Ectodermal cell (in vitro differentiated cells): Measurements from ENCODE around the gene GALNT7. TPM values are rescaled to one million over a fixed set of nuclear protein-coding genes. Genes with fewer than 3 reads are reported as not detected.
A peak's percentile ranks its signal among the peaks of the same experiment; 100 is the strongest.
"Not testable (repeated sequence)": the region's sequence is repeated elsewhere in the genome, so short reads cannot be mapped to it uniquely, and the experiment has no call there.

ENCODE experiments used
- H3K27ac ChIP-seq: 2 replicates; pipeline ENCODE4 v1.7.0; 2013; ENCODE audit warnings: mild to moderate bottlenecking, low read depth, low read length; ENCODE audit not compliant: insufficient read depth, poor library complexity, severe bottlenecking
- H3K27me3 ChIP-seq: 2 replicates; pipeline ENCODE4 v1.7.0; 2013; ENCODE audit warnings: mild to moderate bottlenecking, low read length; ENCODE audit not compliant: insufficient read depth, control insufficient read depth, poor library complexity, severe bottlenecking
- H3K36me3 ChIP-seq: one replicate; pipeline ENCODE4 v1.7.0; 2013; ENCODE audit warnings: low read length; ENCODE audit not compliant: control insufficient read depth, insufficient read depth
- H3K4me1 ChIP-seq: one replicate; pipeline ENCODE4 v1.7.0; 2013; ENCODE audit warnings: low read length; ENCODE audit not compliant: control insufficient read depth, insufficient read depth
- H3K4me3 ChIP-seq: 2 replicates; pipeline ENCODE4 v1.7.0; 2013; ENCODE audit warnings: low read depth, low read length, control low read depth; ENCODE audit not compliant: insufficient read depth
- H3K9me3 ChIP-seq: 2 replicates; pipeline ENCODE4 v1.7.0; 2013; ENCODE audit warnings: mild to moderate bottlenecking, low read length, moderate library complexity; ENCODE audit not compliant: control insufficient read depth
- WGBS, 2 experiments: methylation state at CpG; one replicate each; pipeline ENCODE4 v1.1.7; 2013; ENCODE audit warnings: missing lambda C conversion rate in 2 of 2; 5-methylcytosine and 5-hydroxymethylcytosine counted together
- polyA plus RNA-seq, 4 experiments: library from polyadenylated mRNA; stranded (reverse); fragments of 50-300 nt; gene quantifications; one replicate each; pipeline ENCODE4 v1.2.3, GENCODE V29; 2013

GALNT7 gene, protein sequence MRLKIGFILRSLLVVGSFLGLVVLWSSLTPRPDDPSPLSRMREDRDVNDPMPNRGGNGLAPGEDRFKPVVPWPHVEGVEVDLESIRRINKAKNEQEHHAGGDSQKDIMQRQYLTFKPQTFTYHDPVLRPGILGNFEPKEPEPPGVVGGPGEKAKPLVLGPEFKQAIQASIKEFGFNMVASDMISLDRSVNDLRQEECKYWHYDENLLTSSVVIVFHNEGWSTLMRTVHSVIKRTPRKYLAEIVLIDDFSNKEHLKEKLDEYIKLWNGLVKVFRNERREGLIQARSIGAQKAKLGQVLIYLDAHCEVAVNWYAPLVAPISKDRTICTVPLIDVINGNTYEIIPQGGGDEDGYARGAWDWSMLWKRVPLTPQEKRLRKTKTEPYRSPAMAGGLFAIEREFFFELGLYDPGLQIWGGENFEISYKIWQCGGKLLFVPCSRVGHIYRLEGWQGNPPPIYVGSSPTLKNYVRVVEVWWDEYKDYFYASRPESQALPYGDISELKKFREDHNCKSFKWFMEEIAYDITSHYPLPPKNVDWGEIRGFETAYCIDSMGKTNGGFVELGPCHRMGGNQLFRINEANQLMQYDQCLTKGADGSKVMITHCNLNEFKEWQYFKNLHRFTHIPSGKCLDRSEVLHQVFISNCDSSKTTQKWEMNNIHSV
- polyA plus RNA-seq (2013, experiment 1 of 4), result 34.8 TPM
- 39.3 TPM for polyA plus RNA-seq (2013, experiment 2 of 4)
- 30.6 TPM for polyA plus RNA-seq (2013, experiment 3 of 4)
- polyA plus RNA-seq (2013, experiment 4 of 4), result 32.6 TPM

DNA sequence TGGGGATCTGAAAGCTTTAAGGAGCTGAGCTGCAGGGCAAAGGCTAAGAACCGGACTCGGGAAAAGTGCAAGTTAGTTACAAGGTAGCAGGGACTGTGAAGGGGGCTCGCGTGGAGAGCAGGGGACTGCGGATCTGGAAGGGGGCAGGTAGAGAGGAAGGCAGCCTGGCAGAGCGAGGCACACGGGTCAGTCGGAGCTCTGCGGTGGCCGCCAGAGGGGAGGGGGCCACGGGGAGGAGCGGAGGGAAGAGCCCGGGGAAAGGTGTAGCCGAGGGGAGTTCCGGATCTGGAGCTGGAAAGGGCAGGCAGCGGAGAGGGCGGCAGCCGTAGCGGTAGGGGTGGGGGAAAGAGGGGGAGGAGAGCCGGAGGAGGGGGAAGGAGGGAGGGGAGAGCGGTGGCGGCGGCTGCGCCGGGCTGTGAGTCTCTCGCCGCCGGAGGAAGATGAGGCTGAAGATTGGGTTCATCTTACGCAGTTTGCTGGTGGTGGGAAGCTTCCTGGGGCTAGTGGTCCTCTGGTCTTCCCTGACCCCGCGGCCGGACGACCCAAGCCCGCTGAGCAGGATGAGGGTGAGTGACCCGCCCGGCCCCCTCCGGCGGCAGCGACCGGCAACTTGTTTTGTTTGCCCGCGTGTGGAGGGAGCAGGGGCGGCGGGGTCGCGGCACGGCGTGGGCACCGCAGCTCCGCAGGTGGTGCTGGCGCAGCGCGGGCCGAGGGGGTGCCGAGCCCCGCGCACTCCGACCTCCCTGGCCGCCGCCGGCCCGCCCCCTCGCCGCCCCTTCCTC is at the start of gene GALNT7:
GALNT7 (plus strand) TSS at position 416 of the 782 bp plus-strand sequence; CDS start at position 441, 25 bp downstream.
- no peaks in the 10 kb centered on the region for H3K36me3 ChIP-seq
- no peaks in the 10 kb centered on the region for H3K9me3 ChIP-seq
- peak within 1 kb of the TSS; percentile 88 for H3K27ac ChIP-seq
- H3K4me3 ChIP-seq, result peak within 1 kb of the TSS; percentile 53
- no peaks in the 10 kb centered on the region for H3K27me3 ChIP-seq
- peaks cover 24% of the 10 kb centered on the region for H3K4me1 ChIP-seq
- 1% methylated on average over 64 of the region's 64 CpGs for WGBS, 2 experiments

DNA sequence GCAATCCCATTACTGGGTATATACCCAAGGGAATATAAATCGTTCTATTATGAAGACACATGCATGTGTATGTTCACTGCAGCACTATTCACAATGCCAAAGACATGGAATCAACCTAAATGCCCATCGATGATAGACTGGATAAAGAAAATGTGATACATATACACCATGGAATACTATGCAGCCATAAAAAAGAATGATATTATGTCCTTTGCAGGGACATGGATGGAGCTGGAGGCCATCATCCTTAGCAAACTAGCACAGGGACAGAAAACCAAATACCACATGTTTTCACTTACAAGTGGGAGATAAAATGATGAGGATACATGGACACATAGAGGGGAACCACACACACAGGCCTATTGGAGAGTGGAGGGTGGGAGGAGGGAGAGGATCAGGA is 49.8 kb upstream of the GALNT7 start:
- H3K4me1 ChIP-seq, H3K4me3 ChIP-seq, H3K36me3 ChIP-seq, H3K9me3 ChIP-seq, H3K27ac ChIP-seq, H3K27me3 ChIP-seq: not testable (repeated sequence)
- WGBS, 2 experiments, result 100% methylated on average over 1 of the region's 2 CpGs

DNA sequence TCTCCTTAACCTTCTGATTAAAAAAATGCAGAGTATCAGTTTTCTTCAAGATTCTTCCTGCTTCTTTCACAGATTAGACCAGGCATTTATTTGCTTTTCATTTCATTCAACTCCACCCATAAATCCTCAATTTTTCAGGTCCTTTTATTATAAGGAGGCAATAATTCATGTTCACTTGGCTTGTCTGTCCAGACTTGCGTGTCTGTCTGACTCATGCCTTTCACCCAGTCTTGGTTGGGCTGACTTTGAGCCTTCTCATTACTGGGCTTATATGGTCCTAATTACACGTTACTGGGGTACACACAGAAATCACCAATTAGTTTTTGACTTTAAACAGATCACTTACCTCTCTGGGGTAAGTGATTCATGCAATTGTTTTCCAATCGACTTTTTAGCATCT is 48.8 kb upstream of the GALNT7 start:
- Histone ChIP-seq H3K4me3 (no peak overlapping the region), H3K27ac (no peak overlapping the region), H3K36me3 (no peaks in the 10 kb centered on the region), H3K27me3 (no peaks in the 10 kb centered on the region), H3K4me1 (no peaks in the 10 kb centered on the region), H3K9me3 (no peaks in the 10 kb centered on the region)
- 88 to 98% methylated on average over 3 of the region's 3 CpGs for WGBS, 2 experiments

DNA sequence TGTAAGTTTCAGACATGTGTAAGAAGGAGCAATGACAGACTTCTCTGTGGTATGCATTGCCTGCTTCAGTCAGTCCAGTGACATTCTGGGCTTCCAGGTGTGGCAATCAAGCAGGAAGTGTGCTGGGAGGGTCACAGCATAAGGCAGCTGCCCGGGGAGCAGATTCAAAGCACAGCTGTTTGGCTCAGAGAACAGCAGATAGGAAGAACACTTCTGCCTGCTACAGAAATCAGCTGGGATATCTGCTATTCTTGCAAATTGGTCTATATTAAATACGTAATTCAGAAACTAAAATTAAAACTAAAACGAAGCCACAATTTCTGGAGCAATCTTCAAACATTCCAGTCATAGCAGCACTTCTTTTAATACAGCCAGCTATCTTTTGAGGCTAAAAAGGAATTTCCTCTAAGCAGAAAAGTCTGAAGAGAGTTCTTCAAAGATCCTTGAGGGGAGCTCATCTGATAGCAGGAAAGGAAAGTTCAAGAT is 47.5 kb upstream of the GALNT7 start:
- Histone ChIP-seq H3K9me3 (no peaks in the 10 kb centered on the region), H3K27ac (no peak overlapping the region), H3K4me1 (no peaks in the 10 kb centered on the region), H3K4me3 (no peak overlapping the region), H3K27me3 (no peaks in the 10 kb centered on the region), H3K36me3 (no peaks in the 10 kb centered on the region)
- WGBS, 2 experiments, result 53 to 65% methylated on average over 3 of the region's 3 CpGs

DNA sequence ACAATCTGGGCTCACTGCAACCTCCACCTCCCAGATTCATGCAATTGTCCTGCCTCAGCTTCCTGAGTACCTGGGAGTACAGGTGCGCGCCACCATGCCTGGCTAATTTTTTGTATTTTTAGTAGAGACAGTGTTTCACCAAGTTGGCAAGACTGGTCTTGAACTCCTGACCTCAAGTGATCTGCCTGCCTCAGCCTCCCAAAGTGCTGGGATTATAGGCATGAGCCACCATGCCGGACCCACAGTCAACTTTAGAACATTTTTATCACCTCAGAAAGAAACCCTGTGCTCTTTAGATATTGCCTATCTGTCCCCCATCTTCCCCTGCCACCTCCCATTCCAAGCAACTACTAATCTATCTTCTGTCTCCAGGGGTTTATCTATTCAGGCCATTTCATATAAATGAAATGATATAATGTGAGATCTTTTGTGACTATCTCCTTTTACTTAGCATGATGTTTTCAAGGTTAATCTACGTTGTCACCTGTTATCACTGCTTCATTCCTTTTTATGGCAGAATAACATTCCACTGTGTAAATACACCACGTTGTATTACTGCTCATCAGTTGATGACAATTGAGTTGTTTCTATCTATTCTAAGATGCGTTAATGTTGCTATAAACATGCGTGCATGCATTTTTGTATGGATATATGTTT is 44.3 kb upstream of the GALNT7 start:
- Histone ChIP-seq H3K36me3 (no peaks in the 10 kb centered on the region), H3K4me3 (no peak overlapping the region), H3K9me3 (no peaks in the 10 kb centered on the region), H3K27me3 (no peaks in the 10 kb centered on the region), H3K4me1 (no peaks in the 10 kb centered on the region), H3K27ac (no peak overlapping the region)
- WGBS, 2 experiments, result 92 to 93% methylated on average over 6 to 7 of the region's 7 CpGs

DNA sequence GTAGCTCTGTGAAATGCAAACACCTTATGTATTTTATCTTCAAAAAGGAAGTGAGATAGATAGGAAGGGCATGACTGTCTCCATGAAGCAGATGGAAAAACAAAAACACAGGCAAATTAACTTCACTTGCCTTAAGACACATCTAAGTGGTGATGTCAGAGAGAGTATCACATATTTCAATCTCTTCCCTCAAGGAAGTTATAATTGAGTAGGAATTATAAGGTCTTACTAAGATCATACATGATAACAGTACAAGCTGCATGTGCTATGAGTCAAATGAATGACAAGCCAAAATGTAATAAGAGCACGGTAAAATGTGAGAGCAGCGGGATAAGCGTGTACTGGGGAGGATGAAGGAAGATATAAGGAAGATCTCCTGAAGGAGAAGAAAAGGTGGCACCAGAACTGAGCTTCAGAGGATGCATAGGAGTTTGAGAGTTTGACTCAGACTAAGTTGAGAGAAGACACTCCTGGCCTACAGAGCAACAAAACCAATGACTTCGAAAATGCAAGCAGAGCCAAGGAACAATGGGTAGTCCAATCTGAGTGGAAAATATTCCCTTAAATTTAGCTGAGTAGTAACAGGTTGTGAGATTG is 43.3 kb upstream of the GALNT7 start:
- Histone ChIP-seq H3K27me3 (no peaks in the 10 kb centered on the region), H3K9me3 (no peaks in the 10 kb centered on the region), H3K36me3 (no peaks in the 10 kb centered on the region), H3K4me3 (no peak overlapping the region), H3K4me1 (no peaks in the 10 kb centered on the region), H3K27ac (no peak overlapping the region)
- WGBS, 2 experiments, result 84 to 86% methylated on average over 4 of the region's 4 CpGs

DNA sequence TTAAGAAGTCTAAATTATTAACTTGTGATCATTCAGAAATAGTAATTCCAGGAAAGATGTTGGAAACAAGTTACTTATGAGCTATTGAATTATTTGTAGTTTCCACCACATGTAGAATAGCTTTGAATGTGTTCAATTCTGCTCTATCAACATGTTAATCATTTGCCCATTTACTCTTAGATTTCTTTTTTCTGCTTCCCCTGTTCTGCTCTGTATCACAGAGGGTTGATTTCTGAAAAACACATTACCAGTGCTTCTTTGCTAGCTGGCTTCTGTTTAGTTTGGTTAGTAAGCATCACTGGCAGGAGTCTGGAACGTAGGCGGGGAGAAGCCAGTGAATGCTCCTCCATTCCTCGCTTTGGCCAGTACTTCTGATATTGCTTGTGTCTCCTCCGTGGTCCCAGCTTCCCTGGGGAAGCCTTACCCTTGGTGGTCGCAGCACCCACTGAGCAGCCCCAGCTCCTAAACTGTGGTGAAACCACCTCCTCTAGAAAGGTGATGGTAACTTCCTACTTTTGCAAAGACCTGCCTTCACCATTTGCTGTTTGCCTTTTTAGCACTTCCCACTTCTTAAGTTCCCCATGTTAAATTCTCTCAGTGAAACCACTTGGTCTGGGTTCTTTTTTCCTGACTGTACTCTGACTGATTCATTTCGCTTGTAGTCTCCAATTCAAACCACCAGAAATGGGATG is 40.3 kb upstream of the GALNT7 start:
- Histone ChIP-seq H3K4me3 (no peak overlapping the region), H3K27ac (no peak overlapping the region), H3K9me3 (no peaks in the 10 kb centered on the region), H3K36me3 (no peaks in the 10 kb centered on the region), H3K4me1 (no peaks in the 10 kb centered on the region), H3K27me3 (no peaks in the 10 kb centered on the region)
- 90 to 93% methylated on average over 6 of the region's 6 CpGs for WGBS, 2 experiments

DNA sequence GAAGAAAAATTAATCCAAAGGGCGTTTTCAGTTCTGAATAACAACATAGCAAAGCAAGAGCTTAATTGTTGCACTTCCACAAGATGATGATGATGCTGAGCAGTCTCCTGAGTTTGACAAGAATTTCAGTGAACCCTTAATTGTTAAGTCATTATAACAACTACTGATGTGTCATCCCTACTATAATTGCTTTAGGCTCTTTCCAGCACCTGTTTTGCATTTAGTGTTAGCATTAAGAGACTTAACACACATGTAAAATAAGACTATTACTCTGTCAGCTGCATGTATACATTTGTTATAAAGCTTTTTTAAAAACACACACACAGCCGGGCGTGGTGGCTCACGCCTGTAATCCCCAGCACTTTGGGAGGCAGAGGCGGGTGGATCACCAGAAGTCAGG is 37.9 kb upstream of the GALNT7 start:
- no peak overlapping the region for H3K4me3 ChIP-seq
- H3K27me3 ChIP-seq, result no peaks in the 10 kb centered on the region
- no peaks in the 10 kb centered on the region for H3K9me3 ChIP-seq
- no peaks in the 10 kb centered on the region for H3K36me3 ChIP-seq
- H3K4me1 ChIP-seq, result no peaks in the 10 kb centered on the region
- WGBS, 2 experiments, result 87 to 91% methylated on average over 5 of the region's 5 CpGs
- H3K27ac ChIP-seq, result no peak overlapping the region

DNA sequence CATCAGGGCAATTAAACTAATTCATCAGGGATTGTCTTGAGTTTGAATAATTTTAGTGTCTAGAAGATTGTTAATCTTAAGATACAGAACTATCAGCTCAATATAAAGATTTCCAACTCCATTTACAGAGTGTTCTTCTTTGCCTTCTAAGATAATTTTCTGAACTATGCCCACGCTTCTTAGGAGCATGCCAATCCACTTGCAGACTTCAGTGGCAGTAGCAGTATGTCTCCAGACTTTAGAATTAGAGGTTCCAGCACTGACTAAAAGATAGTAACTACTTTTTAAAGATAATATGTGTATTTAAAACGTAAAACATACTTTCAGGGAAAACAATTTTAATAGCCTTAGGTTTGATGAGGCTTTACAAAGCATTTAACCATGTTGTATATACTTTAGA is 34.2 kb upstream of the GALNT7 start:
- H3K27ac ChIP-seq, result no peak overlapping the region
- H3K36me3 ChIP-seq, result no peaks in the 10 kb centered on the region
- 80 to 100% methylated on average over 1 of the region's 2 CpGs for WGBS, 2 experiments
- no peaks in the 10 kb centered on the region for H3K9me3 ChIP-seq
- no peaks in the 10 kb centered on the region for H3K27me3 ChIP-seq
- H3K4me1 ChIP-seq, result no peaks in the 10 kb centered on the region
- no peak overlapping the region for H3K4me3 ChIP-seq
